ENCODE data around the gene ARHGAP27. TPM values are rescaled to one million over a fixed set of nuclear protein-coding genes. Genes with fewer than 3 reads are reported as not detected.

ARHGAP27 gene
- total and polyA plus RNA-seq, 9 of the 15 experiments (the other 6 are each of a cell fraction or from before 2014, with no cell fraction given) = 0.04 to 4.6 (median 2.1) TPM

DNA sequence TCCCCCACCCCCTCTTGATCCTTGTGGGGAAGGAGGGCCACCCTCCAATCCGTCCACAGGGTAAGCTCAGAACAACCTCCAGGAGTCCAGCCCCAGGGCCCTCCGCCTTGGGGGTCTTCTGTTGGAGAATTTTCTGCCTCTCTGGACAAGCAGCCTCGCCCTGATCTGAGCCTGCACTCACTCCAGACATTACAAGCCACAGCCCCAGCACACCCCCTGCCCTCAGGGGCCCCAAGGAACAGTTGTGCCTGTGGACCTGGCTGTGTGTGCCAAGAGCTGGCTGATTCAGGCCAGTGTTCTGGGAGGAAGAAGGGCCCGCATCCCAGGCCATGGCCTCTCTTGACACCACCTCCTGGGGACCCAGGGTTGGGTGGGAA, 477 bp upstream of the ARHGAP27 start:
- Histone ChIP-seq H3K4me2 (ENCODE audit: insufficient read depth, low read length) (no peak overlapping the region), H3K4me3 (no peak overlapping the region), H3K27me3 (ENCODE audit: control insufficient read depth in 2 of 2, insufficient read depth in 2 of 2, low read length in 2 of 2) (no peaks in the 10 kb centered on the region), H3K27ac (ENCODE audit: extremely low read depth, low read depth, low read length) (no peak overlapping the region), H3K9me1 (ENCODE audit: control insufficient read depth, insufficient read depth, low read length) (no peaks in the 10 kb centered on the region), H2AFZ (ENCODE audit: low read depth, low read length) (no peak overlapping the region), H3K36me3 (ENCODE audit: control insufficient read depth, insufficient read depth, low read length) (no peaks in the 10 kb centered on the region), H4K20me1 (replicated peaks; ENCODE audit: control insufficient read depth, insufficient read depth, low read length) (no peaks in the 10 kb centered on the region), H3K79me2 (ENCODE audit: control insufficient read depth, insufficient read depth, low read length) (no peaks in the 10 kb centered on the region), H3K9me3 (replicated peaks; ENCODE audit: control insufficient read depth, insufficient read depth, low read depth, low read length) (no peaks in the 10 kb centered on the region), H3K4me1 (replicated peaks in 1 of 2; ENCODE audit: control insufficient read depth in 2 of 2, insufficient read depth in 2 of 2, low read length in 2 of 2) (peaks cover 0 to 48% of the 10 kb centered on the region in 2 experiments; a peak in 3 of 5 replicates), H3K9ac (ENCODE audit: insufficient read depth in 1 of 2, low read depth in 2 of 2, low read length in 2 of 2) (no peak overlapping the region)
- DNase-seq (ENCODE audit: extremely low read depth in 1 of 4, low spot score in 3 of 4) (no peak), FAIRE-seq (no peak), ATAC-seq (no peak)
- ChIA-PET POLR2A (no interaction called here), CTCF (ENCODE audit: low intra/inter-chr PET ratio) (no interaction called here)
- no TSS peak for BruUV-seq (replicated peaks)
- 58% methylated on average over 4 of the region's 4 CpGs for WGBS (ENCODE audit: insufficient coverage, low coverage, missing lambda C conversion rate)
- intact Hi-C loops (cut with micrococcal nuclease) (no loop called here), in situ Hi-C loops (cut with MboI) (loop anchor here (25.0 kb wide), 1 partner anchor 1079 kb away; the partner anchor contains the start of gene LRRC37A2)
- TF ChIP-seq CCAR2 (IDR thresholded peaks at IDR 0.05; ENCODE audit: low read depth, low read length) (no peak), CBFA2T3 (IDR thresholded peaks at IDR 0.05) (no peak), CBX1 (IDR thresholded peaks at IDR 0.05; ENCODE audit: low read depth) (no peak), ZNF140 (CRISPR knock-in tag; IDR thresholded peaks at IDR 0.05) (no peak), ZNF589 (CRISPR knock-in tag; IDR thresholded peaks at IDR 0.05; ENCODE audit: low read depth) (no peak), HBP1 (CRISPR knock-in tag; IDR thresholded peaks at IDR 0.05) (no peak), STAG1 (CRISPR knock-in tag; IDR thresholded peaks at IDR 0.05; ENCODE audit: borderline replicate concordance) (no peak), ZNF277 (CRISPR knock-in tag; IDR thresholded peaks at IDR 0.05; ENCODE audit: borderline replicate concordance) (no peak), RBM22 (IDR thresholded peaks at IDR 0.05; ENCODE audit: low read depth, low read length, poor library complexity, severe bottlenecking) (no peak), CLOCK (CRISPR knock-in tag; IDR thresholded peaks at IDR 0.05; ENCODE audit: borderline replicate concordance) (no peak), ZNF354B (CRISPR knock-in tag; IDR thresholded peaks at IDR 0.05) (no peak), PHB (CRISPR knock-in tag; IDR thresholded peaks at IDR 0.05) (no peak), ESRRB (CRISPR knock-in tag; IDR thresholded peaks at IDR 0.05; ENCODE audit: borderline replicate concordance) (no peak), ZNF124 (CRISPR knock-in tag; IDR thresholded peaks at IDR 0.05) (no peak), KDM2B (CRISPR knock-in tag; IDR thresholded peaks at IDR 0.05) (no peak), ZNF707 (CRISPR knock-in tag; conservative IDR thresholded peaks at IDR 0.05) (no peak), MYC (IDR thresholded peaks at IDR 0.05; ENCODE audit: low read depth, low read length) (no peak), MYC (CRISPR knock-in tag; IDR thresholded peaks at IDR 0.05; ENCODE audit: borderline replicate concordance, low read depth) (no peak)
